Measurements from ENCODE around the gene CFI.
"Not testable (repeated sequence)": the region's sequence is repeated elsewhere in the genome, so short reads cannot be mapped to it uniquely, and the experiment has no call there.

CFI gene

GRCh38 chr4:109787807-109788206 lies 14.0 kb downstream of the CFI start:
- DNase-seq: no peak

GRCh38 chr4:109786846-109787245 lies 15.0 kb downstream of the CFI start:
- DNase-seq: no peak

DNA sequence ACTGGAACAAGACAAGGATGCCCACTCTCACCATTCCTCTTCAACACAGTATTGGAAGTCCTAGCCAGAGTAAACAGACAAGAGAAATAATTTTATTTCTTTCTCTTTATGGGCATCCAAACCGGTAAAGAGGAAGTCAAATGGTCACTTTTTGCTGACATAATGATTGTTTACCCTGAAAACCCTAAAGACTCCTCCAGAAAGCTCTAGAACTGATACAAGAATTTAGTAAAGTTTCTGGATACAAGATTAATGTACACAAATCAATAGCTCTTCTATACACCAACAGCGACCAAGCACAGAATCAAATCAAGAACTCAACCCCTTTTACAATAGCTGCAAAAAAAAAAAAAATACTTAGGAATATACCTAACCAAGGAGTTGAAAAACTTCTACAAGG lies 19.7 kb downstream of the CFI start:
- DNase-seq: not testable (repeated sequence)

- no peak for DNase-seq
These were observed 36.9 kb downstream of the CFI start for GRCh38 chr4:109764789-109765402.

GRCh38 chr4:109764376-109764775 lies 37.4 kb downstream of the CFI start:
- DNase-seq: no peak

DNA sequence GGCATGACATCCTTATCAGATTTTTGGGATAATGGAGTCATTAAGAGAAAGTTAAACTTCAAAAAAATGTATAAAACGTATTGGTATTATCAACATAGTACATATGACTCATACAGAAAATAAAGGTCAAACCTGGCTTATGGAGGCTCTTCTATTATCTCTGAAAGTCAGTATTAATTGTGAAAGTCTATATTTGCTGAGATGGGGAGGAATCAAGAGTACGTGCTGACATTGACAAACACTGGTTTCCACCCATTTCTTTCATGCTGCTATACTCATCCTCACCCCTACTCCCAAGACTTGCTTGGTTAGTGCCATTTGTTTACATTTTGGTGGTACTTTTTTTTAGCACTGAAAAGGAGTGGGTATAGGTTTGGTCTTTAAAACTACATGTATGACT lies 41.1 kb downstream of the CFI start:
- DNase-seq: no peak

DNA sequence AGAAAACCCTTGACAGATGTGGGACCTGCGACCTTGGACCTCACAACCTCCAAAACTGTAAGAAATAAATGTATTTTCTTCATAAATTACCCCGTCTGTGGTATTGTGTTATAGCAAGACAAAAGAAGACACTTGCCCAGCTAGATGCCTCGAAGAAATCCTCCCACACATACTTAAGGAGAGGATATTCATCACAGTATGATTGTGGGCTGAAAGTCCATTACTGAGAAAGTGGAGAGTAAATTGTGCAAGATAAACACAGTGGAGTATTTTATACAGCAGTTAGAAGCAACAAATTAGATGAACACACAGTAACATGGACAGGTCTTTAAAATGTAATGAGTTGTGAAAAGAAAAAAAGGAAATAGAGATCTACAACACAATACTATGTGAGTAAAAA lies 46.1 kb downstream of the CFI start:
- no peak for DNase-seq

DNA sequence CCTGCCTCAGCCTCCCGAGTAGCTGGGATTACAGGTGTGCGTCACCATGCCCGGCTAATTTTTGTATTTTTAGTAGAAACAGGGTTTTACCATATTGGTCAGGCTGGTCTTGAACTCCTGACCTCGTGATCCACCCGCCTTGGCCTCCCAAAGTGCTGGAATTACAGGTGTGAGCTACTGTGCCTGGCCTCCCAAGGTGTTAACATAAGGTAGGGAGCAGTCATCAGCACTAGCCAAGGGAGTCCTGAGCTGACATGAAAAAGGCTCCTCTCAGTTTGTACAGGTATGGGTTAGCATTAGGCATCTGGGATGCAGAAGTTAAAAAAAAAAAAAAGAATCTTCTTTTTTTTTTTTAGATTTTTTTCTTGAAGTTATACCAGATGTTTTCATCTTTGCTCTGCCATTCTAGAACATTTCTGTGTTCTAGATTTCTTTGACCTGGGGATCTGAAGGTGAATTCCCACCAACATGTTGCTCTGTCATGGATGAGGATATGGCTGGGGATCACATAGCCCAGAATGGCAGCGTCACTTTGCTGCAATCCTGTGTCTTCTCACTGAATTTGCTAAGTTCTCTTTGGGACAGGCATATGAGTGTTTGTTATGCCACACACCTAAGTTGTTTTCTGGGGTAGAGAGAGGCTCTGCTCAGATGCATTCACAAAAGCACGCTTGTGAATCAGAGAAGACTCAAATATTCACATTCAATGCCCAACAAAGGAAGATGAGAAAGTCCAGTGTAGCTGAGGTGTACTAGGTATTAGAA lies 47.5 kb downstream of the CFI start:
- DNase-seq: no peak

GRCh38 chr4:109752525-109752924 lies 49.3 kb downstream of the CFI start:
- no peak for DNase-seq

- no peak for DNase-seq
These were observed 49.9 kb downstream of the CFI start for GRCh38 chr4:109751852-109752251.

DNA sequence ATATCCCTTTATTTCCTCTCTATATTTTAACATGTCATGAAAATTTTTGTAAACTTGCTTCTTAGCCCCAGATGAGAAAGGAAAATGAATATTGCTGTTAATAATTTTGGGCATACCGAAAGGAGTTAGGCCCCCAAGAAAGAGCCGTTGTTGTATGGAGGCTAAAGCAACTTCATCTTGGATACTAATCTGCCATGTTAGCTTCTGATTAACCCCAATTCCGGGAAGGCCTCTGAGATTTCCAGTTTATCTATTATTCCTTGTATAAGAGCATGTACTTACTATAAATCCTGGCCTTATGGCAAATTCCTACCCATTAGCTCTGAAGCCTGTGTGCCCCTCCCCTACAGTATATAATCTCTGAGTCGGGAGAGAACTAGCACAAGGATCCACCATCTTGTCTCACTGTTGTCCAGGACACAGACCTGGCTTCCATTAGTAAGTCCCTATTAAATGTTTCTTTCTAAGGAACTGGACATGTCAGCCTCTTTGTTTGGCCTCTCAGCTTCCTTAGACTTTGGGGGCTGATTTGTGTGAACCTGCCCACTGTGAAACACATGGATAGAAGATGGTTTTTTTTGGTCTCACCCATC lies 51.1 kb downstream of the CFI start:
- DNase-seq: no peak

DNA sequence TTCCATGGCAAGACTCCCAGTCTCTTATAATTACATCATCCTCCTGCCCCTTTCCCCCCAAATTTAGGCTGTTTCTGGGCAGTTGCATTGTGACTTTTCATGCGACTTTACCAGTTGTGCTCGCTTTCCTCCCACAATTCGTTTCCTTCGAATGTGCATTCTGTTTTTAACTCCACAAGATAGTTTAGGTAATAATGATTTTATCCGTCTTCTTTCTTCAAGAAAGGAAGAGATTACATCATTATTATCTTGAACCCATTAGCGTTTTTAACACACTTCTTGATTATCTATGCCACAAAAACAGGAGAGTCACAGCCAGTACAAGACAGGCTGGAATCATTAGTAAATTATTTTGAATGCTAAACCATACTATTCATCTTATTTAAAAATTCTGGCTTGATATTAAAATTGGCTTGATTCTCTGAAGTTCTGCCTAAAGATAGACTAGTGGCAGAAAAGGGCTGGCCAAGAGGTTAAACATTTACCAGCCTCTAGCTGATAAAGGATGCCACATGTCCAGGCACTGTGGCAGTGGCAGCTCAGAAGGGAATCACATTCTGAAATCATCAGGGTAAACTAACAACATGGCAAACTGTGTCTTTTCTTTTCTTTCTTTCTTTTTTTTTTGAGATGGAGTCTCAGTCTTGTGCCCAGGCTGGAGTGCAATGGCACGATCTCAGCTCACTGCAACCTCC lies 52.3 kb downstream of the CFI start:
- no peak for DNase-seq

- DNase-seq: no peak
These were observed 53.7 kb downstream of the CFI start for GRCh38 chr4:109748114-109748513.

DNA sequence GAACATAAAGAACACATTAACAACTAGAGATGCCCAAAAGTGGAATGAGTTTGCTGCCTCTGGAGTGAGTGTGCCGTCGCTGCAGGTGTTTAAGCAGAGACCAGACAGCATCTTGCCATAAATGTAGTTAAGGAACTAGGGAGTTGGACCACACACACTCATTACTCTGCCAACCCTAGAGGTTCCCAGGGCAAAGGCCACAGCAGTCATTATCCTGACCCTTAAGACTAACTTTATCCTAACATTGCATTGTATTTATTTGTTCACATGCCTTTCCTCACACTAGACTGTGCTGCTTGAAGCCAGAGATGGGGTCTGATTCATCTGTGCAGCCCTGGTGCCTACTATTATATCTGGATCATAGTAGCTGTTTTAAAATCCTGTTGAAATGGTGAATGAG lies 55.1 kb downstream of the CFI start:
- no peak for DNase-seq

DNA sequence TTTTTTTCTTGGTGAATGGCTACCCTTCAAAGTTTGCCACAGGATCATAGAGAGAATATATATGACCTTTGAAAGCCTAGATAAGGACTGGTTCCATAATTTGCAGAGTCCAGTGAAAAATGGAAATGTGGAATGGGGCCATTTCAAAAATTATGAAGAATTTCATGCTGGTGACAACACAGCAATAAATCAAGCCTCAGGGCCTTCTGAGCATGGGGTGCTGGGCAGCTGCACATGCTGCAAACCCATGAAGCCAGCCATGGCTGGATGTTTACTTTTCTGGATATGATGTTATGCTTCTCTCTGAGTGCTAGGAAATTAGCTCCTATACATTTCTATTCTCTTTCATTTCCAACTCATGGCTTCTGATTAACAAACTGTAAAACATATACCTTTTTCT lies 56.0 kb downstream of the CFI start:
- DNase-seq: no peak

- no peak for DNase-seq
These were observed 62.3 kb downstream of the CFI start for GRCh38 chr4:109739547-109739946.

DNA sequence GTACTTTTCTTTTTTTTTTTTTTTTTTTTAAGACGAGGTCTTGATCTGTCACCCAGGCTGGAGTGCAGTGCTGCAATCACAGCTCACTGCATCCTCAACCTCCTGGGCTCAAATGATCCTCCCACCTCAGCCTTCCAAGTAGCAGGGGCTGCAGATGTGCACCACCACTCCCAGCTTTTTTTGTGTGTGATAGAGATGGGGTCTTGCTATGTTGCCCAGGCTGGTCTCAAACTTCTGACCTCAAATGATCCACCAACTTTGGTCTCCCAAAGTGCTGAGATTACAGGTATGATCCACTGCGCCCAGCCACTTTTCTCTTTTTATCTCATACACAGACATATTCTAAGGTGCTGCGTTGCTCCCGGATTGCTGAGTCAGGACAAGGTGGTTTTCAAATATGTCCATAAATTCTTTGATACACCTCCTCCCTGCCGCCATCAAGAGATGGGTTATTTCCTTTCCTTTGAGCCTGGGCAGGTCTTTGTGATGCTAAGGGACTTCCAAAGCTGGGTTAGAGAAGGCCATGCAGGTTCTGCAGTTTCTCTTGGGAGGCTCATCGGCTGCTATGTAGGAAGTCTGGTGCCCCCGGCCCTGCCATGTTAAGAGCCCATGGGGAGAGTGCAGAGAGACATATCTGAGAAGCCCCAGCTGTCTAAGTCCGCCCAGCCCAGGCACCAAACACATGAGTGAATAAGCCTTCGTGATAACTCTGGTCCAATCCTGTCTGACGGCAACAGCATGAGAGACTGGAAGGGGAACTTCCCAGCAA lies 63.5 kb downstream of the CFI start:
- DNase-seq: no peak

DNA sequence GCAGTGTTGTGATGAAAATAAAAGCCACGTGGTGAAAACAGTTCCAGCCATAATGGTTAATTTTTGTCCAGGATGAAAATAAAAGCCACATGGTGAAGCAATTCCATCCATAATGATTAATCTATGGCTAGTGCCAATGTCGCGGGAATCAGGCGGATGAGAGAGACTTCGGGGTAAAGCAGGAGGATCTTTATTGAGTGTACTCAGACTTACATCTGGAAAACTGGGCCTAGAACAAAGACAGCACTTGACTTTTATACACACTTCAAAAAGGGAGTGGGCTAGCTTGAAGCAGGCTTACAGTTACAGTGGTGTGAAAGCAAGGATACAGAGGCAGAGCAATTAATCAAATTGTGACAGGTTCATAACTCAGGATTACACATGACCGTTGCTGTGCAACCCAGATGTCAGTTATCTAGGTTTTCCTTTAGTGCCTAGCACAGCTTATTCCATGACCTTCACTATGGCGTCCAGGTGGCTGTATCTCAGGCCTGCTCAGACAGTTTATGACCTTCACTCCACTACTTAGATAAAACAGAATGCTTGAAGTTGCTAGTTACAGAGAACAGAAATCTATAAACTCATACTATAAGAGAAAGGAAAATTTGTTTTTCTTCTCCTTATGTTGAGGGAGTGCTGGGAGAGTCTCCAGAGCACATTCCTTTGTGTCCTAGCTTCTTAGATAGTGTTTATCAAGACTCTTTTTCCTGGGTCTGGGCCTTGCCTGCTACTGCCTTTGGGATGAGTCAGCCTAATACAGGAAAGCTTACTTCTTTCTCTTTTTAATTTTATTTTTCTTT lies 66.0 kb downstream of the CFI start:
- no peak for DNase-seq

GRCh38 chr4:109733728-109734127 lies 68.1 kb downstream of the CFI start:
- no peak for DNase-seq

DNA sequence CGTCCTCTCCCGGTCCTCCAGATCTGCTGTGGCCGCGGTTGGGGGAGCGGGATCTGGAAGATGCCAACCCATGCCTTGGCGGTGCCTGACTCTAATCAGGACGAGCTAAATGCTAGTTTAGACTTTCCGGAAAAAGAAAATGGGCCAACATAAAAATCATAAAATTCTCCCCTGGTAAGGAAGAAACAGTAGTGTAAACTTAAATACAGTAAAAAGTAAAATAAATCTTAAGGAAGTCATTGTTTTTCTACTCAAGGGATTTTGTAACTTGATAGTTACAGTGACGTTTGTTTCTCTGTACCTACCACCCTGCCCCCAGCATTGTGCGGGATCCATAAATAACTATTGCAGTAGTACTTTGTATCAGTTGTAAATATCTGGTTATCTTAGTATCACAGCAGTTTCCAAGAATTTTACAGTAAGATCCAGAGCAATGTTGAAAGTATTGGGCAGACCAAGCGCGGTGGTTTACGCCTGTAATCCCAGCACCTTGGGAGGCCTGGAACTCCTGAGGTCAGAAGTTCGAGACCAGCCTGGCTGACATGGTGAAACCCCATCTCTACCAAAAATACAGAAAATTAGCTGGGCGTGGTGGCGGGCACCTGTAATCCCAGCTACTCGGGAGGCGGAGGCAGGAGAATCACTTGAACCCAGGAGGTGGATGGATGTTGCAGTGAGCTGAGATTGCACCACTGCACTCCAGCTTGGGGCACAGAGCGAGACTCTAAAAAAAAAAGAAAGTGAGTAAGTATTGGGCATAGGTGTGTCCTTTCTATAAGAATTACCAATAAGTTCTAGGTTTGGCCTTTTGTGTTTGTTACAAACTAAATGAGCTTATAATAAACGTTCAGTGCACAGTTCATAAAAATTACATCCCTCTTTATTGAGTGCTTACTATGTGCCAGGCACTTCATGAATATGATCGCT lies 70.9 kb downstream of the CFI start:
- no peak for DNase-seq
